Mucosa of descending colon (tissue), 3 donors: ENCODE data around the gene PLK5. TPM values are rescaled to one million over a fixed set of nuclear protein-coding genes. Genes with fewer than 3 reads are reported as not detected.

Source experiments
- ATAC-seq: fragments of 200-7000 bp; cut with Tn5 transposase; one replicate; pipeline ENCODE4 v1.9.1; 2020; ENCODE audit warnings: mild to moderate bottlenecking, moderate library complexity
- DNase-seq, 3 donors: peaks; one replicate each; pipeline ENCODE4 v3.0.0-alpha.2; 2020
- H3K36me3 ChIP-seq: fragments of 200-600 bp; one replicate; pipeline ENCODE4 v1.8.0; 2021; ENCODE audit warnings: low read depth, mild to moderate bottlenecking
- H3K4me1 ChIP-seq: fragments of 200-600 bp; one replicate; pipeline ENCODE4 v1.8.0; 2021; ENCODE audit warnings: low read depth, mild to moderate bottlenecking
- H3K4me3 ChIP-seq: fragments of 200-600 bp; one replicate; pipeline ENCODE4 v1.8.0; 2021; ENCODE audit warnings: mild to moderate bottlenecking
- H3K9me3 ChIP-seq: fragments of 200-600 bp; one replicate; pipeline ENCODE4 v1.8.0; 2021; ENCODE audit warnings: mild to moderate bottlenecking
- CTCF ChIP-seq: fragments of 200-600 bp; IDR thresholded peaks from one replicate; pipeline ENCODE4 v1.8.0; 2022; ENCODE audit warnings: antibody characterized with exemption, mild to moderate bottlenecking
- intact Hi-C, 2 donors: fragments of 100-400 bp; cut with DNase I in 1 of 2; cut with micrococcal nuclease in 1 of 2; formaldehyde crosslinking; loops; one replicate each; pipeline versions ENCODE4 v1.11.0 to v1.11.1; 2022; cut with DNase I, micrococcal nuclease
- total RNA-seq, 3 donors: library from RNA; stranded (reverse); fragmentation: NEBNext Ultra II Directional in 2 of 3; extraction: Animal tissue kit (Norgen Biotek cat#: 25700) in 2 of 3; gene quantifications; one replicate each; pipeline versions ENCODE4 v1.2.1 to v1.2.4, GENCODE V29; 2021 to 2023
- donor health status: DM: no; HTN: no; CAD: no; lungs with moderate emphysema.
- donor health status: DM: no; HTN: no; CAD: no.
- donor health status: DM: no; HTN: yes; CAD: no.

PLK5 gene
- total RNA-seq, 3 donors from 2014 or later: 0.16 TPM; not detected in 2

DNA sequence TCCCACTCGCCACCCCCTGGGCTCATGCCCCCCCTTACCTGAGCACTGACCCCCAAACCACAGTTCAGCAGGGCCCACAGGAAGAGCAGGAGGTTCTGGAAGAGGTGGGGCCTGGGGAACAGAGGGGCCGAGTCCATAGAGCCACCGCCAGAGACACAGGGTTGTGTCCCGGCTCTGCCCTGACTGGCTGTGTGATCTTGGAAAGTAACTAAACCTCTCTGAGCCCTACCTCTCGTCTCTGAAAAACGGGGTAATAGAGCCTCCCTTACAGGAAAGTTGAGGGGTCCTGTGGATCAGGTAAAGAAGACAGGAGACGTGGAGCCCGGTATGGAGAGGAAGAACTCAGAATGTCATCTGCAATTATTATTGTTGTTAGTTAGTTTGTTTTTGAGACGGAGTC, 13.1 kb upstream of the PLK5 start:
- peaks cover 4% of the 10 kb centered on the region for H3K4me1 ChIP-seq

DNA sequence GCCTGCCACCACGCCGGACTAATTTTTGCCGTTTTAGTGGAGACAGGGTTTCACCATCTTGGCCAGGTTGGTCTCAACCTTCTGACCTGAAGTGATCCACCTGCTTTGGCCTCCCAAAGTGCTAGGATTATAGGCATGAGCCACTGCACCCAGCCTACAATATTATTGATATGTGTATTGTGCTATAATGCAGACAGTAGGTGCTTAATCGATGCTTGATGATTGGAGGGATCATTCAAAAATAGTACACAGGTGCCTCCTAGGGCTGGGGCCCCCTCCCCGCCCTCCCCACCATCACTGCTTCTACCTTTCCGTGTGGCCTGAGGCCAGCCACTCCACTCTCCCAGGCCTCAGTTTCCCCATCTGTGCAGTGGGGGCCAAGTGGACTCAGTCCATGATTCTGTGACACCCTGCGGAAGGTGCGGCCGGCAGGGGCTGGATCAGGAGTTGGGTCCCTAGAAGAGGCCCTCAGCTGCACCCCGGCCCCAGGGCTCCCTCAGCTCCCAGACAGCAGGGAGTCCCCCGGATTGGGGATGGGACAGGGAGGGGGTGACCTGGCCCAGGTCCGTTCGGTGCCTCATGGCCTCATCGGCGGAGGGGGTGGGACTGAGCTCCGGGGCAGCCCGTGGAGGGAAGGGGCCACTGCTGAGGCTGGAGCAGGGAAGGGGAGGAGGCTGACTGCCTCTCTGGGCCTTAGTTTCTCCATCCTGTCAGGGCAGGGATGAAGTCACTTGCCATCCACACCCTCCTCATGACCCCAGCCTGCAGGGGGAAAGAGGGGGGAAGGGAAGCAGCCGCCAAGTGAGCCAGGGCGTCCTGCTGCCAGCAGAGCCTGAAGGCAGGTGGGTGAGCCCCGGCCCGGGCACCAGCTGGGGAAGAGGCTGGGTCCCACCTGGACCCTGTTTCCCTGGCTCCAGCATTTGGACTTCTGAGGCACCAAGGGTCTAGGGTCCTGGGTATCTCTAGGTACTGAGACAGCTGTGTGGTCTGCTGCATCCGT, 12.3 kb upstream of the PLK5 start:
- DNase-seq: no peak
- no peak for TF ChIP-seq CTCF
- intact Hi-C loops: no loop called here

More for the DNA sequence above, 13.1 kb upstream of the PLK5 start:
- DNase-seq (no peak), ATAC-seq (no peak)
- Histone ChIP-seq H3K36me3 (no peaks in the 10 kb centered on the region), H3K4me3 (no peak overlapping the region), H3K9me3 (no peaks in the 10 kb centered on the region)
- no peak for TF ChIP-seq CTCF
- intact Hi-C loops: no loop called here

DNA sequence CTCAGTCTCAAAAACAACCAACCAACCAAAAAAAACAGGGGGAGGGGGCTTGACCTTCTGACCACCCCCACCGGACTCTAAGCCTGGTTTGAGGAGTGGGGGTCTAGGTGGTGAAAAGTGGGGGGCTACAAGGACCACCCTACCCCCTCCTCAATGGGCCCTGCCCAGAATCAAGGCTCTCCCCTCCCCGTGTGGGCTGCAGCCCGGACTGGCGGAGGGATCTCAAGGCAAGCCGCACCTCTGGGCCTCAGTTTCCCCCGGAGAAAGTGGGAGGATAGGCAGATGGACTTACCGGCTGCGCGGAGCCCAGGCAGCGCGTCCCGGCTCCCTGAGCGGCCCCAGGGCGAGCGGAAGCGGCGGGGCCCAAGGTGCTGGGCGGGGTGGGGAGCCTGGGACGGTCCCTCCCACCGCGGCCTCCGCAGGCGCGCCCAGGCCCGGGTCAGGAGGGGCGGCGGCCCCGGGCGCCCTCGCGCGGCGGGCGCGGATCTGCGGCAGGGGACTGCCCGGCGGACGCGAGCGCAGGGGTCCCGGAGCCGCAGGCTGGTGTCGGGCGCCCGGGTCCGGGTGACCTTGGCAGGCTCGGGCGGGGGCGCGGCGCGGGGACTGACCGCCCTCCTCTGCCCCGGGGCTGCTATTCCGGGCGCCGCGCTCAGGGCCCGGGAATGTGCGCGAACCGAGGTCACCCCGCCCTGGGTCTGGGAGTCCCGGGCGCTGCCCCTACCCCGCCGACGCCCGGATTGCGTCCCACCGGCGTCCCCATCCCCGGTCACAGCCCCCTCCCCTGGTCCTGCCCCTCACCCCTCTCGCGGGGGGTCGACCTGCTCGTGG, 11.0 kb upstream of the PLK5 start, which contains the start of gene ADAMTSL5:
Gene ADAMTSL5 (minus strand): TSS at position 349 of the 828 bp plus-strand sequence. CDS start 2,076 bp downstream, outside the sequence.
- Histone ChIP-seq H3K4me3 (peak within 1 kb of the TSS; percentile 11), H3K36me3 (no peaks in the 10 kb centered on the region), H3K4me1 (peaks cover 4% of the 10 kb centered on the region), H3K9me3 (no peaks in the 10 kb centered on the region)
- DNase-seq: peak; percentile 73 to 86 (median 78)
- peak; percentile 18 for TF ChIP-seq CTCF
- intact Hi-C loops: no loop called here
- ATAC-seq: peak; percentile 79

More for the DNA sequence above, 12.3 kb upstream of the PLK5 start:
- Histone ChIP-seq H3K4me3 (no peak overlapping the region), H3K9me3 (no peaks in the 10 kb centered on the region), H3K4me1 (peaks cover 4% of the 10 kb centered on the region), H3K36me3 (no peaks in the 10 kb centered on the region)
- no peak for ATAC-seq

- Histone ChIP-seq H3K36me3 (no peaks in the 10 kb centered on the region), H3K9me3 (no peaks in the 10 kb centered on the region), H3K4me3 (peak overlapping the region; percentile 11), H3K4me1 (no peaks in the 10 kb centered on the region)
- DNase-seq (peak; percentile 56 to 78 (median 69)), ATAC-seq (peak; percentile 76)
- peak; percentile 53 for TF ChIP-seq CTCF
- intact Hi-C loops: no loop called here
These were observed 10.2 kb upstream of the PLK5 start for GRCh38 chr19:1513499-1514294.

DNA sequence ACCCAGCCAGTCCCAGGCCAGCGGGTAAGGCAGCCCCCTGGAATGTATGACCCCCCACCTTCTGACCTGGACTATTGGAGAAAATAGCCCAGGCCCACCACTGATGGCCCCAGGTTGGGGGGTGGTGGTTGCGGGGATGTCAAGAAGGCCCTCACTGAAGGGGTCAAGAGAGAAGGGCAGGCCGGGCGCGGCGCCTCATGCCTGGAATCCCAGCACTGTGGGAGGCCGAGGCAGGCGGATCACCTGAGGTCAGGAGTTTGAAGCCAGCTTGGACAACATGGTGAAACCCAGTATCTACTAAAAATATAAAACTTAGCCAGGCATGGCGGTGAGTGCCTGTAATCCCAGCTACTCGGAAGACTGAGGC, 9.6 kb upstream of the PLK5 start:
- H3K4me3 ChIP-seq: no peak overlapping the region
- no peaks in the 10 kb centered on the region for H3K36me3 ChIP-seq
- intact Hi-C loops: no loop called here

More for the DNA sequence above, 9.6 kb upstream of the PLK5 start:
- no peak for TF ChIP-seq CTCF
- DNase-seq (no peak), ATAC-seq (no peak)
- H3K9me3 ChIP-seq: no peaks in the 10 kb centered on the region
- H3K4me1 ChIP-seq: no peaks in the 10 kb centered on the region
